Nephron (organoid): ENCODE data around the gene CAPN11.
A peak's percentile ranks its signal among the peaks of the same experiment; 100 is the strongest.

Experiments
- H3K27ac Mint-ChIP-seq, 3 experiments: 2 replicates each; pipeline ENCODE4 v1.8.0; 2020; ENCODE audit warnings: mixed read lengths in 3 of 3, mild to moderate bottlenecking in 2 of 3, moderate library complexity in 1 of 3
- H3K27me3 Mint-ChIP-seq: 2 replicates; pipeline ENCODE4 v1.8.0; 2021; ENCODE audit warnings: low read depth, mild to moderate bottlenecking, moderate library complexity, mixed read lengths
- H3K36me3 Mint-ChIP-seq: 2 replicates; pipeline ENCODE4 v1.8.0; 2020; ENCODE audit warnings: low read depth, mixed read lengths
- H3K4me1 Mint-ChIP-seq: 2 replicates; pipeline ENCODE4 v1.8.0; 2020; ENCODE audit warnings: mixed read lengths
- H3K4me3 Mint-ChIP-seq, 3 experiments: 2 replicates each; pipeline ENCODE4 v1.8.0; 2020; ENCODE audit warnings: mild to moderate bottlenecking in 3 of 3, mixed read lengths in 3 of 3, moderate library complexity in 2 of 3
- H3K9me3 Mint-ChIP-seq: 2 replicates; pipeline ENCODE4 v1.8.0; 2020; ENCODE audit warnings: mixed read lengths
- CTCF ChIP-seq, 3 experiments: fragments of 200-600 bp; sonication (generic); IDR thresholded peaks; one replicate each; pipeline ENCODE4 v1.5.0; 2021; ENCODE audit warnings: antibody characterized with exemption in 3 of 3; ENCODE audit not compliant: unreplicated experiment in 3 of 3

CAPN11 gene

GRCh38 chr6:44128020-44128917, 30.4 kb upstream of the CAPN11 start:
- Mint-ChIP-seq H3K27me3 (no peaks in the 10 kb centered on the region), H3K9me3 (no peaks in the 10 kb centered on the region), H3K4me3 (peak overlapping the region; percentile 85 to 87 (median 85)), H3K27ac (no peak overlapping the region), H3K36me3 (peaks cover 4% of the 10 kb centered on the region), H3K4me1 (peaks cover 56% of the 10 kb centered on the region)
- no peak for TF ChIP-seq CTCF (IDR thresholded peaks at IDR 0.05; ENCODE audit: unreplicated experiment in 3 of 3)

GRCh38 chr6:44129841-44130322, 28.7 kb upstream of the CAPN11 start:
- Mint-ChIP-seq H3K4me1 (peaks cover 55% of the 10 kb centered on the region), H3K27ac (peak overlapping the region in 2 of 3 experiments; percentile 42 to 52), H3K9me3 (no peaks in the 10 kb centered on the region), H3K4me3 (peak overlapping the region; percentile 74 to 88 (median 87)), H3K27me3 (no peaks in the 10 kb centered on the region), H3K36me3 (peaks cover 4% of the 10 kb centered on the region)
- TF ChIP-seq CTCF (IDR thresholded peaks at IDR 0.05; ENCODE audit: unreplicated experiment in 3 of 3): no peak

GRCh38 chr6:44131892-44132291, 26.7 kb upstream of the CAPN11 start:
- TF ChIP-seq CTCF (IDR thresholded peaks at IDR 0.05; ENCODE audit: unreplicated experiment in 3 of 3): no peak

DNA sequence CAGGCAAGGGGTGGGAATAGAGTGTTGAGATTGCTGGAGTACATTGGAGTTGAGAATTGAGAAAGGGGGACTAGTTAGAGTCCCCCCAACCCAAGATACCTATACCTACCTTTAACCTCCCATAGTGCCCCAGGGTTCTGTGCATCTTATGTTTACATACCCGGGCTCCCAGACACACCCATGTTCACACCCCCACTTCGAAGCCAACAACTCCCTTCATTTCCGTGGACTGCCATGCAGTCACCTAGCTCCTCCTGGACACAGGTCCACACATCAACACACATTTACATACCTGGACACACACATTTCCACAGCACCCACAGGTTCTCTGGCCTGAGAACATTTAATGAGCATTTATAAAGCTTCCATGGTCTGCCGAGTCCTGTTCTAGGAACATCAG, 26.1 kb upstream of the CAPN11 start:
- H3K4me1 Mint-ChIP-seq: peaks cover 52% of the 10 kb centered on the region
- H3K9me3 Mint-ChIP-seq: no peaks in the 10 kb centered on the region
- TF ChIP-seq CTCF (IDR thresholded peaks at IDR 0.05; ENCODE audit: unreplicated experiment in 3 of 3): no peak
- H3K36me3 Mint-ChIP-seq: peaks cover 5% of the 10 kb centered on the region
- H3K27me3 Mint-ChIP-seq: no peaks in the 10 kb centered on the region
- peak overlapping the region; percentile 81 to 87 (median 83) for H3K27ac Mint-ChIP-seq
- H3K4me3 Mint-ChIP-seq: peak overlapping the region; percentile 11 to 67 (median 56)

More at GRCh38 chr6:44131892-44132291, 26.7 kb upstream of the CAPN11 start:
- H3K36me3 Mint-ChIP-seq: peaks cover 5% of the 10 kb centered on the region
- H3K27ac Mint-ChIP-seq: peak overlapping the region; percentile 81 to 87 (median 83)
- no peaks in the 10 kb centered on the region for H3K27me3 Mint-ChIP-seq
- H3K9me3 Mint-ChIP-seq: no peaks in the 10 kb centered on the region
- H3K4me1 Mint-ChIP-seq: peaks cover 52% of the 10 kb centered on the region
- H3K4me3 Mint-ChIP-seq: peak overlapping the region; percentile 44 to 74 (median 62)

- H3K4me1 Mint-ChIP-seq: peaks cover 52% of the 10 kb centered on the region
- H3K27me3 Mint-ChIP-seq: no peaks in the 10 kb centered on the region
- peak overlapping the region; percentile 53 to 57 (median 56) for H3K4me3 Mint-ChIP-seq
- peaks cover 5% of the 10 kb centered on the region for H3K36me3 Mint-ChIP-seq
- peak overlapping the region; percentile 81 to 87 (median 83) for H3K27ac Mint-ChIP-seq
- H3K9me3 Mint-ChIP-seq: no peaks in the 10 kb centered on the region
- no peak for TF ChIP-seq CTCF (IDR thresholded peaks at IDR 0.05; ENCODE audit: unreplicated experiment in 3 of 3)
Measured at GRCh38 chr6:44133003-44133931, 25.4 kb upstream of the CAPN11 start.
